ENCODE data around the gene CPNE8. TPM values are rescaled to one million over a fixed set of nuclear protein-coding genes. Genes with fewer than 3 reads are reported as not detected.

Gene CPNE8
- total RNA-seq, 2 experiments from 2014 or later = 1.4 to 1.7 TPM

- Mint-ChIP-seq H3K27ac (no peak overlapping the region), H3K4me1 (ENCODE audit: low read depth) (no peaks in the 10 kb centered on the region), H3K27me3 (no peaks in the 10 kb centered on the region), H3K36me3 (ENCODE audit: low read depth) (no peaks in the 10 kb centered on the region), H3K9me3 (no peaks in the 10 kb centered on the region), H3K4me3 (no peak overlapping the region)
- intact Hi-C loops (cut with micrococcal nuclease) = no loop called here
- no peak for TF ChIP-seq CTCF (IDR thresholded peaks at IDR 0.05)
- ChIA-PET CTCF (no interaction called here), POLR2A (no interaction called here)
- DNase-seq (no peak), ATAC-seq (no peak)
Observed at GRCh38 chr12:38875586-38876228, 29.7 kb downstream of the CPNE8 start.

DNA sequence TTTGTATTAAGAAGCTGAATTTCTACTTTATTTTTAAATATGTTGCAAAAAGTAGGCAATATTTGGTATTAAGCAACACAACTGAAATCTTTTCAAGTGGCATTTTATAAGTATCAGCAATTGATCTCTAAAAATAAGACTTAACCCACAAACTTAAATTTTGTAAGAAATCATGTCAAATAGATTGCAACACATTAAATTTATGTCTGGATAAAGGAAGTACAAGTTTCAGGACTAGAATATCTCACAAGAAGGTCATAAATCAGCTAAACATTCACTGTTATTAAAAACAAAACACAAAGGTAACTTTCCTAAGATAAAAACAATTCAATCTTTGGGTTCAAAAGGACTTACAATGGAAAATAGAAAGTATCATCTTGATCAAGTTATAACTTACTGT is 32.8 kb downstream of the CPNE8 start:
- CTCF ChIA-PET = no interaction called here
- DNase-seq = no peak
- no peak overlapping the region for H3K27ac Mint-ChIP-seq
- no peaks in the 10 kb centered on the region for H3K4me1 Mint-ChIP-seq (ENCODE audit: low read depth)
- H3K9me3 Mint-ChIP-seq = no peaks in the 10 kb centered on the region
- no peak for ATAC-seq
- intact Hi-C loops (cut with micrococcal nuclease) = no loop called here
- H3K27me3 Mint-ChIP-seq = no peaks in the 10 kb centered on the region
- no peak overlapping the region for H3K4me3 Mint-ChIP-seq
- POLR2A ChIA-PET = no interaction called here
- TF ChIP-seq CTCF (IDR thresholded peaks at IDR 0.05) = no peak
- H3K36me3 Mint-ChIP-seq (ENCODE audit: low read depth) = peaks cover 1% of the 10 kb centered on the region

GRCh38 chr12:38872156-38872555 is 33.2 kb downstream of the CPNE8 start:
- no peak for TF ChIP-seq CTCF (IDR thresholded peaks at IDR 0.05)
- no peaks in the 10 kb centered on the region for H3K4me1 Mint-ChIP-seq (ENCODE audit: low read depth)
- POLR2A ChIA-PET = no interaction called here
- DNase-seq (no peak), ATAC-seq (no peak)
- CTCF ChIA-PET = interaction anchor here (1.8 kb wide), 1 partner anchor 15 kb away, joined by 3 read pairs; no protein-coding TSS in a partner anchor
- no peaks in the 10 kb centered on the region for H3K27me3 Mint-ChIP-seq
- H3K27ac Mint-ChIP-seq = no peak overlapping the region
- intact Hi-C loops (cut with micrococcal nuclease) = no loop called here
- H3K4me3 Mint-ChIP-seq = no peak overlapping the region
- peaks cover 1% of the 10 kb centered on the region for H3K36me3 Mint-ChIP-seq (ENCODE audit: low read depth)
- no peaks in the 10 kb centered on the region for H3K9me3 Mint-ChIP-seq

GRCh38 chr12:38869036-38869435 is 36.4 kb downstream of the CPNE8 start:
- CTCF ChIA-PET = no interaction called here
- intact Hi-C loops (cut with micrococcal nuclease) = no loop called here
- POLR2A ChIA-PET = no interaction called here
- peaks cover 1% of the 10 kb centered on the region for H3K36me3 Mint-ChIP-seq (ENCODE audit: low read depth)
- no peaks in the 10 kb centered on the region for H3K9me3 Mint-ChIP-seq
- no peak overlapping the region for H3K4me3 Mint-ChIP-seq
- H3K27me3 Mint-ChIP-seq = no peaks in the 10 kb centered on the region
- H3K4me1 Mint-ChIP-seq (ENCODE audit: low read depth) = no peaks in the 10 kb centered on the region
- no peak overlapping the region for H3K27ac Mint-ChIP-seq
- DNase-seq (no peak), ATAC-seq (no peak)
- TF ChIP-seq CTCF (IDR thresholded peaks at IDR 0.05) = no peak

- no peaks in the 10 kb centered on the region for H3K4me1 Mint-ChIP-seq (ENCODE audit: low read depth)
- ATAC-seq (no peak), DNase-seq (no peak)
- ChIA-PET POLR2A (no interaction called here), CTCF (no interaction called here)
- intact Hi-C loops (cut with micrococcal nuclease) = no loop called here
- H3K9me3 Mint-ChIP-seq = no peaks in the 10 kb centered on the region
- no peak overlapping the region for H3K27ac Mint-ChIP-seq
- no peaks in the 10 kb centered on the region for H3K27me3 Mint-ChIP-seq
- no peak for TF ChIP-seq CTCF (IDR thresholded peaks at IDR 0.05)
- H3K36me3 Mint-ChIP-seq (ENCODE audit: low read depth) = no peaks in the 10 kb centered on the region
- no peak overlapping the region for H3K4me3 Mint-ChIP-seq
Observed at GRCh38 chr12:38850461-38850860, 54.9 kb downstream of the CPNE8 start.

Measured in activated CD8-positive, alpha-beta T cell treated with anti-CD3 and anti-CD28 coated beads for 36 hours (primary cell).